GM12892 (cell line): ENCODE data around the gene GPAT3.

ENCODE experiments used
- POLR2A ChIP-seq: IDR thresholded peaks from 2 replicates; pipeline ENCODE4 v1.6.1; 2011; ENCODE audit warnings: low read depth, low read length, control low read depth
- POLR2AphosphoS5 ChIP-seq: IDR thresholded peaks from 2 replicates; pipeline ENCODE4 v1.6.1; 2011; ENCODE audit warnings: low read depth, low read length, control low read depth

DNA sequence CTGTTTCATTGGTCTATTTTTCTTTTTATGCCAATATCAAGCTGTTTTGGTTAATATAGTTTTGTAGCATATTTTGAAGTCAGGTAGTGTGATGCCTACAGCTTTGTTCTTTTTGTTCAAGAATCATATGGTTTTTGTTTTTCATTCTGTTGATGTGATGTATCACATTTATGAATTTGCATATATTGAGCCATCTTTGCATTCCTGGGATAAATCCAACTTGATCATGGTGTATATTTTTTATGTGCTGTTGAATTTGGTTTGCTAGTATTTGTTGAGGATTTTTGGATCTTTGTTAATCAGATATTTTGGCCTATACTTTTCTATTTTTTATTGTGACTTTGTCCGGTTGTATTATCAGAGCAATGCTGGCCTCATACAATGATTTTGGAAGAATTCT, 74.8 kb downstream of the GPAT3 start:
- TF ChIP-seq POLR2A, result no peak
- TF ChIP-seq POLR2AphosphoS5, result no peak
